ENCODE data around the gene FOXA3. TPM values are rescaled to one million over a fixed set of nuclear protein-coding genes. Genes with fewer than 3 reads are reported as not detected.

FOXA3 gene
- polyA plus RNA-seq, 2 of the 4 experiments (the other 2 are of a cell fraction), result 1.6 to 5.3 TPM

- TF ChIP-seq PBX3 (IDR thresholded peaks at IDR 0.05) (peak; percentile 61), MAFK (IDR thresholded peaks at IDR 0.05; ENCODE audit: partially characterized antibody) (no peak), NFE2L2 (conservative IDR thresholded peaks at IDR 0.05; ENCODE audit: low read length) (no peak), MAZ (IDR thresholded peaks at IDR 0.05; ENCODE audit: borderline replicate concordance, low read depth, low read length) (no peak), RARB (CRISPR knock-in tag; IDR thresholded peaks at IDR 0.05) (no peak), HDAC2 (IDR thresholded peaks at IDR 0.05) (peak; percentile 95), BHLHE40 (IDR thresholded peaks at IDR 0.05; ENCODE audit: low read depth, low read length) (peak; percentile 96), NPAS2 (CRISPR knock-in tag; IDR thresholded peaks at IDR 0.05; ENCODE audit: borderline replicate concordance) (peak; percentile 94), REST (IDR thresholded peaks at IDR 0.05) (no peak), EHF (CRISPR knock-in tag; IDR thresholded peaks at IDR 0.05) (0 out of 2 replicates have a peak, but pooled peaks have one; percentile 58), KDM1A (IDR thresholded peaks at IDR 0.05; ENCODE audit: low read depth) (peak; percentile 99), FOXS1 (CRISPR knock-in tag; IDR thresholded peaks at IDR 0.05) (no peak), ELK1 (IDR thresholded peaks at IDR 0.05; ENCODE audit: low read depth, low read length) (no peak), RCOR1 (IDR thresholded peaks at IDR 0.05; ENCODE audit: low read depth, low read length) (peak; percentile 90; the same call in 1 of the 2 replicates), ATOH8 (CRISPR knock-in tag; IDR thresholded peaks at IDR 0.05; ENCODE audit: low read depth) (peak; percentile 86; the same call in 1 of the 2 replicates), E2F6 (IDR thresholded peaks at IDR 0.05; ENCODE audit: borderline replicate concordance, low read depth) (peak; percentile 67; the same call in 1 of the 2 replicates), TP53 (CRISPR knock-in tag; IDR thresholded peaks at IDR 0.05) (peak; percentile 50; the same call in 1 of the 2 replicates), PHF8 (IDR thresholded peaks at IDR 0.05; ENCODE audit: borderline replicate concordance, low read depth) (peak; percentile 42; the same call in 1 of the 2 replicates), HOXA7 (CRISPR knock-in tag; IDR thresholded peaks at IDR 0.05) (no peak), TFCP2L1 (CRISPR knock-in tag; IDR thresholded peaks at IDR 0.05) (peak; percentile 92), GATA3 (IDR thresholded peaks at IDR 0.05; ENCODE audit: borderline replicate concordance) (peak; percentile 30; the same call in 1 of the 2 replicates), CHD2 (IDR thresholded peaks at IDR 0.05; ENCODE audit: low read length, partially characterized antibody) (peak; percentile 31), FOSL2 (IDR thresholded peaks at IDR 0.05) (no peak), FOSL2 (CRISPR knock-in tag; IDR thresholded peaks at IDR 0.05) (peak; percentile 20; the same call in 1 of the 2 replicates), BCL3 (IDR thresholded peaks at IDR 0.05) (peak; percentile 50; the same call in 1 of the 3 replicates), NR3C1 (IDR thresholded peaks at IDR 0.05) (no peak), SMC3 (IDR thresholded peaks at IDR 0.05) (peak; percentile 98), CHD4 (IDR thresholded peaks at IDR 0.05; ENCODE audit: borderline replicate concordance) (peak; percentile 98), RNF2 (IDR thresholded peaks at IDR 0.05; ENCODE audit: borderline replicate concordance, low read depth) (no peak), KDM5A (IDR thresholded peaks at IDR 0.05) (no peak), RAD21 (conservative IDR thresholded peaks at IDR 0.05 in 1 of 2, IDR thresholded peaks at IDR 0.05 in 1 of 2) (peak; percentile 91 to 94)
Measured at GRCh38 chr19:45882652-45883585, 18.8 kb downstream of the FOXA3 start (continued).
